Uterus (tissue), 4 donors: ENCODE data around the gene WDR11. TPM values are rescaled to one million over a fixed set of nuclear protein-coding genes. Genes with fewer than 3 reads are reported as not detected.

Source experiments
- DNase-seq, 2 donors: peaks; one replicate each; pipeline ENCODE4 v3.0.0-alpha.2; 2019 to 2020
- H3K27ac ChIP-seq, 2 donors: fragments of 200-600 bp; sonication (generic); 1 replicate in 1 of 2; 2 replicates in 1 of 2; pipeline ENCODE4 v1.5.1; 2016 to 2018
- H3K27me3 ChIP-seq, 2 donors: fragments of 200-600 bp; sonication (generic); one replicate each; pipeline ENCODE4 v1.5.1; 2018 to 2019; ENCODE audit warnings: control low read depth in 1 of 2
- H3K36me3 ChIP-seq, 2 donors: fragments of 200-600 bp; sonication (generic); one replicate each; pipeline ENCODE4 v1.5.1; 2019; ENCODE audit warnings: control low read depth in 1 of 2
- H3K4me1 ChIP-seq, 2 donors: fragments of 200-600 bp; sonication (generic); one replicate each; pipeline ENCODE4 v1.5.1; 2018 to 2019; ENCODE audit warnings: control low read depth in 1 of 2
- H3K4me3 ChIP-seq, 2 donors: fragments of 200-600 bp; sonication (generic); 1 replicate in 1 of 2; 2 replicates in 1 of 2; pipeline ENCODE4 v1.5.1; 2018 to 2019; ENCODE audit warnings: mild to moderate bottlenecking in 1 of 2
- H3K9me3 ChIP-seq, 2 donors: fragments of 200-600 bp; sonication (generic); one replicate each; pipeline ENCODE4 v1.5.1; 2019; ENCODE audit warnings: control low read depth in 1 of 2
- POLR2A ChIP-seq, 2 donors: fragments of 450-650 bp; IDR thresholded peaks; one replicate each; pipeline ENCODE4 v1.6.1; 2016; ENCODE audit warnings: antibody characterized with exemption in 2 of 2, mild to moderate bottlenecking in 1 of 2, moderate library complexity in 1 of 2
- intact Hi-C: fragments of 100-400 bp; cut with DNase I; formaldehyde crosslinking; loops from one replicate; pipeline ENCODE4 v1.15.1; 2023; ENCODE audit warnings: low total_unique reads
- total RNA-seq, 4 donors: library from RNA; depleted of rRNA in 3 of 4; stranded (reverse); fragments of >200 nt in 3 of 4; gene quantifications; one replicate each; pipeline versions ENCODE4 v1.1.0 to v1.2.4, GENCODE V29; 2014 to 2023
- TF ChIP-seq, protein P1 (sequence below), 4 experiments: fragments of 200-600 bp in 2 of 4; fragments of 450-650 bp in 2 of 4; sonication (generic) in 2 of 4; IDR thresholded peaks; one replicate each; pipeline ENCODE4 v1.5.1; 2016 to 2019; ENCODE audit warnings: antibody characterized with exemption in 4 of 4, mild to moderate bottlenecking in 2 of 4, moderate library complexity in 1 of 4
- donor health status: DM: yes; HTN: yes; CAD: no.

WDR11 gene
- total RNA-seq, 4 donors from 2014 or later: 68.6 to 102 (median 79.5) TPM

DNA sequence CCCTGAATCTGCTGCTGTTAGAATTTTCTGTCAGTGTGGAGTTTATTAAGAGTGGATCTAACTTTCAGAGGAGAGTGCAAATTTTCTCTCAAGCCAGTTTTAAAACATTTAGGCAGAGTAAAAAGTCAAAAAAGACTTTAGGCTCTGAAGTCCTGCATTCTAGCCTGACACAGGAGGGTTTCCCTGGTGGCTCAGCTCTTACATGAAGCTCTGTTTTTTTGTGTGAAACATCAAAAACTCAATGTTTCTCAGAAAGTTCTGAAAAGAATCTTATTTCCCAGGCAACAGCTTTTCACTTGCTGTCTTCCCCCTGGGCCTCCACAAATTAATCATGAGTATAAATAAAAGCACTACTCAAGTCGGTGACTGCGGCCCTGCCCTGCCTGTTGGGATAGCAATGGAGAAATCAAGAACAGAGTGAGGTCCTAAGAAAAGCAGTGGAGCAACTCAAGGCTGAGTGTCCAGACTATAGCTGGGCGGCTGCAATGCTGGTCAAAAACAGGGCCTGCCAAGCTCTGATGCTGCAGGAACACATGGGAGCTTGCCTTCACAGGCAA is 22.3 kb upstream of the WDR11 start:
- Histone ChIP-seq H3K4me1 (no peaks in the 10 kb centered on the region), H3K36me3 (no peaks in the 10 kb centered on the region), H3K9me3 (no peaks in the 10 kb centered on the region), H3K27me3 (no peaks in the 10 kb centered on the region), H3K4me3 (no peak overlapping the region), H3K27ac (no peak overlapping the region)
- no peak for DNase-seq
- intact Hi-C loops: no loop called here
- TF ChIP-seq, protein P1, sequence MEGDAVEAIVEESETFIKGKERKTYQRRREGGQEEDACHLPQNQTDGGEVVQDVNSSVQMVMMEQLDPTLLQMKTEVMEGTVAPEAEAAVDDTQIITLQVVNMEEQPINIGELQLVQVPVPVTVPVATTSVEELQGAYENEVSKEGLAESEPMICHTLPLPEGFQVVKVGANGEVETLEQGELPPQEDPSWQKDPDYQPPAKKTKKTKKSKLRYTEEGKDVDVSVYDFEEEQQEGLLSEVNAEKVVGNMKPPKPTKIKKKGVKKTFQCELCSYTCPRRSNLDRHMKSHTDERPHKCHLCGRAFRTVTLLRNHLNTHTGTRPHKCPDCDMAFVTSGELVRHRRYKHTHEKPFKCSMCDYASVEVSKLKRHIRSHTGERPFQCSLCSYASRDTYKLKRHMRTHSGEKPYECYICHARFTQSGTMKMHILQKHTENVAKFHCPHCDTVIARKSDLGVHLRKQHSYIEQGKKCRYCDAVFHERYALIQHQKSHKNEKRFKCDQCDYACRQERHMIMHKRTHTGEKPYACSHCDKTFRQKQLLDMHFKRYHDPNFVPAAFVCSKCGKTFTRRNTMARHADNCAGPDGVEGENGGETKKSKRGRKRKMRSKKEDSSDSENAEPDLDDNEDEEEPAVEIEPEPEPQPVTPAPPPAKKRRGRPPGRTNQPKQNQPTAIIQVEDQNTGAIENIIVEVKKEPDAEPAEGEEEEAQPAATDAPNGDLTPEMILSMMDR (IDR thresholded peaks at IDR 0.05): no peak
- no peak for TF ChIP-seq POLR2A (IDR thresholded peaks at IDR 0.05)

DNA sequence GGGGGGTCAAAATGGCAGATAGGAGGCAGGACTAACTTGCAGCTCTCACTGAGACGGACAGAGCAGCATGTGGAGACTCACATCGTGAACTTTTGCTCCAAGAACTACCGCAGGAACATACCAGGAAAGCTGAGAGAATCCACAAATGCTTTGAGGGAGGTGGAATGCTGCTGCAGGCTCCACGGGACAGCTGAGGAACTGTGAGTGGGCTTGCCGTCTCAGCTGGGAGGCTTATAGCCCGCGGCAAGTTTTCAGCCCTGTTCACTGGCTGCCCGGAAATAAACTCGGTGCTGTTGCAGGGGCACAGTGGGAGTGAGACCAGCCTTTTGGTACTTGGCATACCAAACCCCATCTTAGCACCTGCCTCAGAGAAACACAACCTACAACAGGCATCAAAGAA is 19.1 kb upstream of the WDR11 start:
- no peaks in the 10 kb centered on the region for H3K27me3 ChIP-seq
- H3K4me3 ChIP-seq: no peak overlapping the region
- no peak for DNase-seq
- no peak overlapping the region for H3K27ac ChIP-seq
- no peaks in the 10 kb centered on the region for H3K4me1 ChIP-seq
- intact Hi-C loops: no loop called here
- TF ChIP-seq POLR2A (IDR thresholded peaks at IDR 0.05): no peak
- no peaks in the 10 kb centered on the region for H3K9me3 ChIP-seq
- no peaks in the 10 kb centered on the region for H3K36me3 ChIP-seq

DNA sequence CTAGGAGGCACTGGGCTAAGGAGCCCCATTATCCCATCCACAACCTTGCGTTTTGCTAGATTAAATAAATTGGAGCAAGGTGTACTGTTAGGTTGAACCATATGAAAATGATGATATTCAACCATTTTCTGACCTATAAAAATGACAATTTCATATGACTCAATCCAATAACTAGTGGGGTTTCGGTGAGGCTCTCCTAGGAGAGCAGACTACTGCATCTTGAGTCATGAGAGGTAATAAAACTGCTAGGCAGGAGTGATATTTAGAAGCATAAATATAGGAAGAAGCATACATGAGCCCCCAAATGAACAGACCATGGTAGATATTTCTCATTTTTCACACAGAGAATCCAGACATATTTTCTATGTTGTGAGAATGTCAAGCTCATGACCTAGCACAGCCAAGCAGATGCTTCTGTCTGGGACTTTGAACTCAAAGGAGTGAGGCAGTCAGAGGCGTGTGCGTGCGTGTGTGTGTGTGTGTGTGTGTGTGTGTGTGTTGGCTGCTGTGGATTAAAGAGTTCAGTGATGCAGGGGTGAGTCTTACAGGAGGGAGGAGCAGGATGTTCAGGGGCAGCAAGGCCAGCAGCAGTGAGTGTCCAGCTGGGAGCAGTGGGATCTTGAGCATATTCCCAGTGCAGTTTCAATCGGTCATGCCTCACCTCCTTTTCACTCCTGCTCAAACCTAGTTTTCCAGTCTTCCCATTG is 17.8 kb upstream of the WDR11 start:
- Histone ChIP-seq H3K4me3 (no peak overlapping the region), H3K4me1 (no peaks in the 10 kb centered on the region), H3K27me3 (no peaks in the 10 kb centered on the region), H3K9me3 (no peaks in the 10 kb centered on the region), H3K36me3 (no peaks in the 10 kb centered on the region), H3K27ac (no peak overlapping the region)
- TF ChIP-seq, protein P1 (IDR thresholded peaks at IDR 0.05): no peak
- no peak for TF ChIP-seq POLR2A (IDR thresholded peaks at IDR 0.05)
- DNase-seq: no peak
- intact Hi-C loops: no loop called here

DNA sequence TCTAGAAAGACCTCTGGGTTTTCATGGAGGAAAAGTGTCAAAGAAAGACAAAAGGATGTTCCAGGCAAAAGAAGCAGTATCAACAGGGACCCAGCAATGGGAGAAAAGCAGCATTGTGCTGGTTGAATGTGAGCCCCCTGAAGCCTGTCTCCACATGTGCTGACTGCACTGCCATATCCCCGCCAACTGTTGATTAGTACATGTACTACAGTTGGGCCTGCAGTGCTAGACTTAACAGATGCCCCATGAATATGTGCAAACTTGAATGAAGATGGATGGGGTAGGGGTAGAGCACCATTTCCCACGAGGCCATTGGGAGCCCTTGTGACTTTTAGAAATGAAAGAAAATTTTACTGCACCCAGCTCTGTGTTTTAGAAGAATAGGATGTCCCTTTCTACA is 15.6 kb upstream of the WDR11 start:
- H3K27ac ChIP-seq: no peak overlapping the region
- intact Hi-C loops: no loop called here
- H3K9me3 ChIP-seq: no peaks in the 10 kb centered on the region
- H3K27me3 ChIP-seq: no peaks in the 10 kb centered on the region
- no peak for TF ChIP-seq POLR2A (IDR thresholded peaks at IDR 0.05)
- TF ChIP-seq, protein P1 (IDR thresholded peaks at IDR 0.05): no peak
- H3K4me1 ChIP-seq: no peaks in the 10 kb centered on the region
- H3K36me3 ChIP-seq: no peaks in the 10 kb centered on the region
- no peak for DNase-seq
- H3K4me3 ChIP-seq: no peak overlapping the region

DNA sequence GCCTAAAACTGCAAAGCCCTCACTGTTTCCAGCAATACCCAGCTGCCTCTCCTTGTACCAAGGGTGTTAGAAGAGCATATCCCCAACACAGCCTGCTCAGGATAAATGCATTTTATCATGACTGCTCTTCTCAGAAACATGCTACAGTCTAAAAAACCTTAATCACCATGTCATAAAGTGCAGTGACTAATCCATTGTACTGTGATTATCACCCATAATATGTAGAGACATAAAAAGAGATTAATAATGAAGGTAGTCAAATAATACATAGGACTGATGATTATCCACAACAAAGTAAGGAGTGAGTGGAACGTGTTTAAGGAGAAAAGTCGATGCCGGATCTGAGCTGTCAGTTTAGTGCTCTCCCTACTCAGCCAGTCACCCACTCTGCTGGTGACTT is 12.2 kb upstream of the WDR11 start:
- Histone ChIP-seq H3K36me3 (no peaks in the 10 kb centered on the region), H3K27ac (no peak overlapping the region), H3K4me1 (no peaks in the 10 kb centered on the region), H3K9me3 (no peaks in the 10 kb centered on the region), H3K4me3 (no peak overlapping the region), H3K27me3 (no peaks in the 10 kb centered on the region)
- intact Hi-C loops: no loop called here
- TF ChIP-seq, protein P1 (IDR thresholded peaks at IDR 0.05): no peak
- DNase-seq: no peak
